ENCODE measurements around the gene TMBIM4.

GRCh38 chr12:66090157-66090556 is 79.6 kb downstream of the TMBIM4 start:
- TF ChIP-seq POLR2A (IDR thresholded peaks at IDR 0.05; ENCODE audit: low read depth, low read length): no peak
- TF ChIP-seq, protein P1, sequence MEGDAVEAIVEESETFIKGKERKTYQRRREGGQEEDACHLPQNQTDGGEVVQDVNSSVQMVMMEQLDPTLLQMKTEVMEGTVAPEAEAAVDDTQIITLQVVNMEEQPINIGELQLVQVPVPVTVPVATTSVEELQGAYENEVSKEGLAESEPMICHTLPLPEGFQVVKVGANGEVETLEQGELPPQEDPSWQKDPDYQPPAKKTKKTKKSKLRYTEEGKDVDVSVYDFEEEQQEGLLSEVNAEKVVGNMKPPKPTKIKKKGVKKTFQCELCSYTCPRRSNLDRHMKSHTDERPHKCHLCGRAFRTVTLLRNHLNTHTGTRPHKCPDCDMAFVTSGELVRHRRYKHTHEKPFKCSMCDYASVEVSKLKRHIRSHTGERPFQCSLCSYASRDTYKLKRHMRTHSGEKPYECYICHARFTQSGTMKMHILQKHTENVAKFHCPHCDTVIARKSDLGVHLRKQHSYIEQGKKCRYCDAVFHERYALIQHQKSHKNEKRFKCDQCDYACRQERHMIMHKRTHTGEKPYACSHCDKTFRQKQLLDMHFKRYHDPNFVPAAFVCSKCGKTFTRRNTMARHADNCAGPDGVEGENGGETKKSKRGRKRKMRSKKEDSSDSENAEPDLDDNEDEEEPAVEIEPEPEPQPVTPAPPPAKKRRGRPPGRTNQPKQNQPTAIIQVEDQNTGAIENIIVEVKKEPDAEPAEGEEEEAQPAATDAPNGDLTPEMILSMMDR (IDR thresholded peaks at IDR 0.05; ENCODE audit: extremely low read depth in 1 of 2, insufficient read depth in 1 of 2, low read depth in 1 of 2, low read length in 2 of 2): no peak
